DND-41 (cell line): Measurements from ENCODE around the gene PHRF1.

Experiments
- ATAC-seq: fragments of 200-7000 bp; cut with Tn5 transposase; 3 replicates; pipeline ENCODE4 v1.9.1; 2021; ENCODE audit warnings: low read depth; ENCODE audit not compliant: insufficient read depth
- DNase-seq: peaks from one replicate; pipeline ENCODE4 v3.0.0-alpha.2; 2020
- H2AFZ ChIP-seq: 2 replicates; pipeline ENCODE4 v1.6.0; 2012; ENCODE audit warnings: low read depth, low read length
- H3K27ac ChIP-seq: 2 replicates; pipeline ENCODE4 v1.5.1; 2012; ENCODE audit warnings: low read length, inconsistent platforms
- H3K27me3 ChIP-seq: fragments of 200-600 bp; sonication (generic); 2 replicates; pipeline ENCODE4 v1.6.0; 2012; ENCODE audit warnings: low read length, mild to moderate bottlenecking, inconsistent platforms; ENCODE audit not compliant: insufficient read depth, poor library complexity
- H3K36me3 ChIP-seq: 2 replicates; pipeline ENCODE4 v1.5.1; 2012; ENCODE audit warnings: low read length, inconsistent platforms; ENCODE audit not compliant: insufficient read depth
- H3K4me1 ChIP-seq: 2 replicates; pipeline ENCODE4 v1.5.1; 2012; ENCODE audit warnings: mild to moderate bottlenecking, low read length; ENCODE audit not compliant: insufficient read depth
- H3K4me2 ChIP-seq: 2 replicates; pipeline ENCODE4 v1.6.0; 2012; ENCODE audit warnings: mild to moderate bottlenecking, moderate library complexity, low read length, inconsistent platforms; ENCODE audit not compliant: insufficient read depth
- H3K4me3 ChIP-seq, 2 experiments: fragments of 200-600 bp in 1 of 2; shearing (Covaris generic) in 1 of 2; 2 replicates each; pipeline ENCODE4 v1.5.1; 2012 to 2016; ENCODE audit warnings: inconsistent platforms in 2 of 2, low read length in 2 of 2, mild to moderate bottlenecking in 2 of 2, low read depth in 1 of 2, moderate library complexity in 1 of 2
- H3K79me2 ChIP-seq: 2 replicates; pipeline ENCODE4 v1.6.0; 2012; ENCODE audit warnings: low read length, inconsistent platforms; ENCODE audit not compliant: insufficient read depth
- H3K9ac ChIP-seq: 2 replicates; pipeline ENCODE4 v1.6.0; 2012; ENCODE audit warnings: low read depth, mild to moderate bottlenecking, inconsistent platforms, low read length, moderate library complexity
- H3K9me3 ChIP-seq: 2 replicates; pipeline ENCODE4 v1.5.1; 2012; ENCODE audit warnings: low read length, moderate library complexity, mild to moderate bottlenecking, inconsistent platforms; ENCODE audit not compliant: insufficient read depth, severe bottlenecking
- H4K20me1 ChIP-seq: 2 replicates; pipeline ENCODE4 v1.6.0; 2012; ENCODE audit warnings: low read length; ENCODE audit not compliant: insufficient read depth
- EZH2 ChIP-seq: IDR thresholded peaks from 3 replicates; pipeline ENCODE4 v1.6.1; 2012; ENCODE audit warnings: borderline replicate concordance, low read depth, mild to moderate bottlenecking, moderate library complexity, low read length, inconsistent platforms; ENCODE audit not compliant: severe bottlenecking
- TF ChIP-seq, protein P1 (sequence below): IDR thresholded peaks from 2 replicates; pipeline ENCODE4 v1.5.1; 2012; ENCODE audit warnings: borderline replicate concordance, low read length, moderate library complexity, mild to moderate bottlenecking; ENCODE audit not compliant: poor library complexity, severe bottlenecking; ENCODE audit errors: extremely low read depth

Gene PHRF1

DNA sequence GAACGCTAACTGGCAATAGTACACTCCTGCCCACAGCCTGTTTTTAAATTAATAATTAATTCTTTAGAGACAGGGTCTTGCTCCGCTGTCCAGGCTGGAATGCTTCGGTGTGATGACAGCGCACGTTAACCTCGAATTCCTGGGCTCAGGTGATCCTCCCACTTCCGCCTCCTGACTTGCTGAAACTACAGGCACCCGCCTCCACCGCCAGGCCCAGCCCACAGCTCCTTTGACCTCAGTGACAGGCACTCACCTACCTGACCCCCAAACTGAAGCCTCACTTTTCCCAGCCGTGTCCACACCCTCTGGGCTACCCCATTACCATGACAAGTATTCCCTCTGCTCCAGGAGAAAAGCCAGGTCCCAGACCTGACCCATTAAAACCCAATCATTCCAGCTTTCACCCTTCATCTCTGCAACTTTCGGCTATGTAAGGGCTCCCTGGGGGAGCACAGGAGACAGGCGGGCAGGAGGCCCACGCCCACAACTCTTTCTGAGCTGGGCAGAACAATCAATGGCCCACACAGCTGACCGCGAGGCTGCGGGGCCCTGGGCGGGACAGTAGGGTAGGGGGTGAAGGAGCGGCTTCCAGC, 16.5 kb upstream of the PHRF1 start:
- peaks cover 8% of the 10 kb centered on the region for H3K79me2 ChIP-seq
- no peak for ATAC-seq
- H3K4me3 ChIP-seq, result peak overlapping the region; percentile 39 to 86; a peak in 3 of 4 replicates
- peak overlapping the region; percentile 76; the same call in 1 of the 2 replicates for H3K27ac ChIP-seq
- peak overlapping the region; percentile 82 for H3K9ac ChIP-seq
- peaks cover 37% of the 10 kb centered on the region for H3K4me1 ChIP-seq
- peak overlapping the region; percentile 98 for H3K4me2 ChIP-seq
- peaks cover 19% of the 10 kb centered on the region for H3K36me3 ChIP-seq
- TF ChIP-seq EZH2, result no peak
- TF ChIP-seq, protein P1, sequence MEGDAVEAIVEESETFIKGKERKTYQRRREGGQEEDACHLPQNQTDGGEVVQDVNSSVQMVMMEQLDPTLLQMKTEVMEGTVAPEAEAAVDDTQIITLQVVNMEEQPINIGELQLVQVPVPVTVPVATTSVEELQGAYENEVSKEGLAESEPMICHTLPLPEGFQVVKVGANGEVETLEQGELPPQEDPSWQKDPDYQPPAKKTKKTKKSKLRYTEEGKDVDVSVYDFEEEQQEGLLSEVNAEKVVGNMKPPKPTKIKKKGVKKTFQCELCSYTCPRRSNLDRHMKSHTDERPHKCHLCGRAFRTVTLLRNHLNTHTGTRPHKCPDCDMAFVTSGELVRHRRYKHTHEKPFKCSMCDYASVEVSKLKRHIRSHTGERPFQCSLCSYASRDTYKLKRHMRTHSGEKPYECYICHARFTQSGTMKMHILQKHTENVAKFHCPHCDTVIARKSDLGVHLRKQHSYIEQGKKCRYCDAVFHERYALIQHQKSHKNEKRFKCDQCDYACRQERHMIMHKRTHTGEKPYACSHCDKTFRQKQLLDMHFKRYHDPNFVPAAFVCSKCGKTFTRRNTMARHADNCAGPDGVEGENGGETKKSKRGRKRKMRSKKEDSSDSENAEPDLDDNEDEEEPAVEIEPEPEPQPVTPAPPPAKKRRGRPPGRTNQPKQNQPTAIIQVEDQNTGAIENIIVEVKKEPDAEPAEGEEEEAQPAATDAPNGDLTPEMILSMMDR, result no peak
- no peaks in the 10 kb centered on the region for H3K9me3 ChIP-seq
- DNase-seq, result no peak
- no peaks in the 10 kb centered on the region for H3K27me3 ChIP-seq
- peak overlapping the region; percentile 83 for H2AFZ ChIP-seq
- peaks cover 29% of the 10 kb centered on the region for H4K20me1 ChIP-seq

GRCh38 chr11:560305-561147, 15.7 kb upstream of the PHRF1 start, which contains the start of the genes LMNTD2 and RASSF7:
Gene LMNTD2 (minus strand): TSS chr11:560738. CDS start chr11:560716, 22 bp downstream.
Gene RASSF7 (plus strand): TSS chr11:560970. CDS start chr11:561769, 799 bp downstream.
- peak within 1 kb of the TSS; percentile 82 for H3K9ac ChIP-seq
- H2AFZ ChIP-seq, result peak within 1 kb of the TSS; percentile 83
- H3K36me3 ChIP-seq, result peaks cover 19% of the 10 kb centered on the region
- H3K4me2 ChIP-seq, result peak within 1 kb of the TSS; percentile 98
- no peaks in the 10 kb centered on the region for H3K27me3 ChIP-seq
- peak within 1 kb of the TSS; percentile 86 to 95 for H3K4me3 ChIP-seq
- ATAC-seq, result peak; percentile 92
- H3K9me3 ChIP-seq, result no peaks in the 10 kb centered on the region
- peaks cover 31% of the 10 kb centered on the region for H3K4me1 ChIP-seq
- H3K27ac ChIP-seq, result peak within 1 kb of the TSS; percentile 76
- peak; percentile 95 for DNase-seq
- no peak for TF ChIP-seq EZH2
- TF ChIP-seq, protein P1, result no peak
- H4K20me1 ChIP-seq, result peaks cover 29% of the 10 kb centered on the region
- peaks cover 8% of the 10 kb centered on the region for H3K79me2 ChIP-seq

DNA sequence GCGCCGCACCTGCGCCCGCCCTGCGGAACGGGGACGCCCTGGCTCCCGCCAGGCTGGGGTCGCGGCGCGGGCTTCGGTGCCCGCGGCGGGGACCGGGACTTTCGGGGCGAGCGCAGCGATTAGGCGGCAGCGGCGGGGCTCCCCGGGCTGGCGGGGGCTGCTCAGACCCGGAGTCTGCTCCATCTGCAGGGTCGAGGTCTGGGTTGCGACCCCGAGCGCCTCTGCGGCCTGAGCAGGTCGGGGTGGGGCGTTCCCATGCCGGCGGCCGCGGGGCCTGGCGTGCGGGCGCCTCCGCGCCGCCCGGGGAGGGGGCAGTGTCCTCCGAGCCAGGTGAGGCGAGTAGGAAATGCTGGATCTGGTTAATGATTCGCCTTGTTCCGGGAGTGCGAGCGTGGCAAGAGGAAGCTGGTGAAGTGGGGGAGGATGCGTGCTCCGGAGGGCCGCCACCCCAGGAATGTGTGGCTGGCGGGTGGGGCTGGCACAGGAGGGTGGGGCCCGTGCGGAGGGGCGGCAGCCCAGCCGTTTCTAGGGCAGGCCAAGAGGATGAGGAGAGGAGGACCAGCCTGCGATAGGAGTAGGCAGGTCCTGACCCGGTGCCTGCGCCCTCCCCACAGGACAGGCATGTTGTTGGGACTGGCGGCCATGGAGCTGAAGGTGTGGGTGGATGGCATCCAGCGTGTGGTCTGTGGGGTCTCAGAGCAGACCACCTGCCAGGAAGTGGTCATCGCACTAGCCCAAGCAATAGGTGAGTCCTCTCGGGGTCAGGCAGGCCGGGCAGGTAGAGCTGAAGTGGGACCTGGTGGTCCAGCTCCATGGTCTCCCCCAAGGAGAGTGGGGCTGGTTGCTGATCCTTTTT, 14.9 kb upstream of the PHRF1 start:
- no peaks in the 10 kb centered on the region for H3K9me3 ChIP-seq
- peak overlapping the region; percentile 89 for H3K4me2 ChIP-seq
- peak overlapping the region; percentile 82 for H3K9ac ChIP-seq
- H3K79me2 ChIP-seq, result peaks cover 8% of the 10 kb centered on the region
- peak overlapping the region; percentile 86 to 95 for H3K4me3 ChIP-seq
- H3K27me3 ChIP-seq, result no peaks in the 10 kb centered on the region
- TF ChIP-seq, protein P1, result no peak
- TF ChIP-seq EZH2, result no peak
- H3K36me3 ChIP-seq, result peaks cover 26% of the 10 kb centered on the region
- peak; percentile 41 for DNase-seq
- peak overlapping the region; percentile 64 for H2AFZ ChIP-seq
- peaks cover 30% of the 10 kb centered on the region for H3K4me1 ChIP-seq
- H4K20me1 ChIP-seq, result peaks cover 36% of the 10 kb centered on the region
- H3K27ac ChIP-seq, result peak overlapping the region; percentile 44; the same call in 1 of the 2 replicates
- ATAC-seq, result peak; percentile 28
